ENCODE results near the gene MLIP. TPM values are rescaled to one million over a fixed set of nuclear protein-coding genes. Genes with fewer than 3 reads are reported as not detected.

Gene MLIP
- total and polyA plus RNA-seq, 4 donors = 2.0 to 6.0 (median 3.2) TPM

GRCh38 chr6:54103497-54103896 is 7.7 kb upstream of the MLIP start:
- TF ChIP-seq YY1 (IDR thresholded peaks at IDR 0.05) (no peak), FOXA1 (IDR thresholded peaks at IDR 0.05) (no peak), RXRA (IDR thresholded peaks at IDR 0.05) (no peak), GABPA (IDR thresholded peaks at IDR 0.05 in 1 of 2, conservative IDR thresholded peaks at IDR 0.05 in 1 of 2) (no peak), HNF4A (conservative IDR thresholded peaks at IDR 0.05) (no peak), ATF3 (IDR thresholded peaks at IDR 0.05) (no peak), SP1 (IDR thresholded peaks at IDR 0.05) (no peak), FOXA2 (IDR thresholded peaks at IDR 0.05) (no peak)
- TF ChIP-seq, protein P1, sequence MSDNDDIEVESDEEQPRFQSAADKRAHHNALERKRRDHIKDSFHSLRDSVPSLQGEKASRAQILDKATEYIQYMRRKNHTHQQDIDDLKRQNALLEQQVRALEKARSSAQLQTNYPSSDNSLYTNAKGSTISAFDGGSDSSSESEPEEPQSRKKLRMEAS (IDR thresholded peaks at IDR 0.05) = no peak
- H3K9ac ChIP-seq (ENCODE audit: low read depth in 1 of 2, low read length in 2 of 2) = no peak overlapping the region
- H3K9me3 ChIP-seq (ENCODE audit: control insufficient read depth in 4 of 4, low read length in 3 of 4) = no peaks in the 10 kb centered on the region
- H3K27ac ChIP-seq (ENCODE audit: low read depth in 1 of 2, low read length in 2 of 2) = no peak overlapping the region
- 78% methylated on average over 3 of the region's 3 CpGs for WGBS
- H3K27me3 ChIP-seq (ENCODE audit: control insufficient read depth in 4 of 4, insufficient read depth in 4 of 4, low read length in 3 of 4) = no peaks in the 10 kb centered on the region
- no peaks in the 10 kb centered on the region for H3K4me1 ChIP-seq (ENCODE audit: control insufficient read depth in 4 of 4, insufficient read depth in 4 of 4, low read length in 3 of 4)
- no peak for DNase-seq (ENCODE audit: low spot score)
- H3K36me3 ChIP-seq (ENCODE audit: control insufficient read depth in 4 of 4, insufficient read depth in 3 of 4, low read depth in 1 of 4, low read length in 3 of 4) = no peaks in the 10 kb centered on the region
- no peak overlapping the region for H3K4me3 ChIP-seq (ENCODE audit: low read depth in 1 of 3, low read length in 3 of 3)

- Histone ChIP-seq H3K4me3 (ENCODE audit: low read depth in 1 of 3, low read length in 3 of 3) (no peak overlapping the region), H3K27me3 (ENCODE audit: control insufficient read depth in 4 of 4, insufficient read depth in 4 of 4, low read length in 3 of 4) (no peaks in the 10 kb centered on the region), H3K9ac (ENCODE audit: low read depth in 1 of 2, low read length in 2 of 2) (no peak overlapping the region), H3K4me1 (ENCODE audit: control insufficient read depth in 4 of 4, insufficient read depth in 4 of 4, low read length in 3 of 4) (no peaks in the 10 kb centered on the region), H3K36me3 (ENCODE audit: control insufficient read depth in 4 of 4, insufficient read depth in 3 of 4, low read depth in 1 of 4, low read length in 3 of 4) (no peaks in the 10 kb centered on the region), H3K27ac (ENCODE audit: low read depth in 1 of 2, low read length in 2 of 2) (no peak overlapping the region), H3K9me3 (ENCODE audit: control insufficient read depth in 4 of 4, low read length in 3 of 4) (no peaks in the 10 kb centered on the region)
- TF ChIP-seq SP1 (IDR thresholded peaks at IDR 0.05) (no peak), TAF1 (conservative IDR thresholded peaks at IDR 0.05) (no peak), FOXA2 (IDR thresholded peaks at IDR 0.05) (no peak), RXRA (IDR thresholded peaks at IDR 0.05) (no peak), GABPA (IDR thresholded peaks at IDR 0.05 in 1 of 2, conservative IDR thresholded peaks at IDR 0.05 in 1 of 2) (no peak), FOXA1 (IDR thresholded peaks at IDR 0.05) (no peak)
- no peak for DNase-seq (ENCODE audit: low spot score)
Observed at GRCh38 chr6:54106727-54107126, 4.5 kb upstream of the MLIP start.

GRCh38 chr6:54107470-54108090 is 3.7 kb upstream of the MLIP start:
- Histone ChIP-seq H3K4me1 (ENCODE audit: control insufficient read depth in 4 of 4, insufficient read depth in 4 of 4, low read length in 3 of 4) (no peaks in the 10 kb centered on the region), H3K36me3 (ENCODE audit: control insufficient read depth in 4 of 4, insufficient read depth in 3 of 4, low read depth in 1 of 4, low read length in 3 of 4) (no peaks in the 10 kb centered on the region), H3K27me3 (ENCODE audit: control insufficient read depth in 4 of 4, insufficient read depth in 4 of 4, low read length in 3 of 4) (no peaks in the 10 kb centered on the region), H3K4me3 (ENCODE audit: low read depth in 1 of 3, low read length in 3 of 3) (no peak overlapping the region), H3K9ac (ENCODE audit: low read depth in 1 of 2, low read length in 2 of 2) (no peak overlapping the region), H3K27ac (ENCODE audit: low read depth in 1 of 2, low read length in 2 of 2) (no peak overlapping the region), H3K9me3 (ENCODE audit: control insufficient read depth in 4 of 4, low read length in 3 of 4) (no peaks in the 10 kb centered on the region)
- 80% methylated on average over 8 of the region's 8 CpGs for WGBS
- DNase-seq (ENCODE audit: low spot score) = no peak
- TF ChIP-seq RXRA (IDR thresholded peaks at IDR 0.05) = no peak
- no peak for TF ChIP-seq FOXA1 (IDR thresholded peaks at IDR 0.05)
- TF ChIP-seq ZBTB33 (IDR thresholded peaks at IDR 0.05) = no peak
- TF ChIP-seq TAF1 (conservative IDR thresholded peaks at IDR 0.05) = no peak
- TF ChIP-seq YY1 (IDR thresholded peaks at IDR 0.05) = no peak
- TF ChIP-seq JUND (IDR thresholded peaks at IDR 0.05) = no peak
- TF ChIP-seq, protein P1 (IDR thresholded peaks at IDR 0.05) = no peak
- no peak for TF ChIP-seq HNF4A (conservative IDR thresholded peaks at IDR 0.05)
- TF ChIP-seq EGR1 (IDR thresholded peaks at IDR 0.05; ENCODE audit: low read depth in 2 of 2) = no peak
- no peak for TF ChIP-seq NR2F2 (IDR thresholded peaks at IDR 0.05)
- no peak for TF ChIP-seq RAD21 (IDR thresholded peaks at IDR 0.05)
- TF ChIP-seq, protein P2, sequence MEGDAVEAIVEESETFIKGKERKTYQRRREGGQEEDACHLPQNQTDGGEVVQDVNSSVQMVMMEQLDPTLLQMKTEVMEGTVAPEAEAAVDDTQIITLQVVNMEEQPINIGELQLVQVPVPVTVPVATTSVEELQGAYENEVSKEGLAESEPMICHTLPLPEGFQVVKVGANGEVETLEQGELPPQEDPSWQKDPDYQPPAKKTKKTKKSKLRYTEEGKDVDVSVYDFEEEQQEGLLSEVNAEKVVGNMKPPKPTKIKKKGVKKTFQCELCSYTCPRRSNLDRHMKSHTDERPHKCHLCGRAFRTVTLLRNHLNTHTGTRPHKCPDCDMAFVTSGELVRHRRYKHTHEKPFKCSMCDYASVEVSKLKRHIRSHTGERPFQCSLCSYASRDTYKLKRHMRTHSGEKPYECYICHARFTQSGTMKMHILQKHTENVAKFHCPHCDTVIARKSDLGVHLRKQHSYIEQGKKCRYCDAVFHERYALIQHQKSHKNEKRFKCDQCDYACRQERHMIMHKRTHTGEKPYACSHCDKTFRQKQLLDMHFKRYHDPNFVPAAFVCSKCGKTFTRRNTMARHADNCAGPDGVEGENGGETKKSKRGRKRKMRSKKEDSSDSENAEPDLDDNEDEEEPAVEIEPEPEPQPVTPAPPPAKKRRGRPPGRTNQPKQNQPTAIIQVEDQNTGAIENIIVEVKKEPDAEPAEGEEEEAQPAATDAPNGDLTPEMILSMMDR (IDR thresholded peaks at IDR 0.05; ENCODE audit: low read depth, low read length, missing input control) = no peak
- TF ChIP-seq ATF3 (IDR thresholded peaks at IDR 0.05) = no peak
- TF ChIP-seq, protein P3, sequence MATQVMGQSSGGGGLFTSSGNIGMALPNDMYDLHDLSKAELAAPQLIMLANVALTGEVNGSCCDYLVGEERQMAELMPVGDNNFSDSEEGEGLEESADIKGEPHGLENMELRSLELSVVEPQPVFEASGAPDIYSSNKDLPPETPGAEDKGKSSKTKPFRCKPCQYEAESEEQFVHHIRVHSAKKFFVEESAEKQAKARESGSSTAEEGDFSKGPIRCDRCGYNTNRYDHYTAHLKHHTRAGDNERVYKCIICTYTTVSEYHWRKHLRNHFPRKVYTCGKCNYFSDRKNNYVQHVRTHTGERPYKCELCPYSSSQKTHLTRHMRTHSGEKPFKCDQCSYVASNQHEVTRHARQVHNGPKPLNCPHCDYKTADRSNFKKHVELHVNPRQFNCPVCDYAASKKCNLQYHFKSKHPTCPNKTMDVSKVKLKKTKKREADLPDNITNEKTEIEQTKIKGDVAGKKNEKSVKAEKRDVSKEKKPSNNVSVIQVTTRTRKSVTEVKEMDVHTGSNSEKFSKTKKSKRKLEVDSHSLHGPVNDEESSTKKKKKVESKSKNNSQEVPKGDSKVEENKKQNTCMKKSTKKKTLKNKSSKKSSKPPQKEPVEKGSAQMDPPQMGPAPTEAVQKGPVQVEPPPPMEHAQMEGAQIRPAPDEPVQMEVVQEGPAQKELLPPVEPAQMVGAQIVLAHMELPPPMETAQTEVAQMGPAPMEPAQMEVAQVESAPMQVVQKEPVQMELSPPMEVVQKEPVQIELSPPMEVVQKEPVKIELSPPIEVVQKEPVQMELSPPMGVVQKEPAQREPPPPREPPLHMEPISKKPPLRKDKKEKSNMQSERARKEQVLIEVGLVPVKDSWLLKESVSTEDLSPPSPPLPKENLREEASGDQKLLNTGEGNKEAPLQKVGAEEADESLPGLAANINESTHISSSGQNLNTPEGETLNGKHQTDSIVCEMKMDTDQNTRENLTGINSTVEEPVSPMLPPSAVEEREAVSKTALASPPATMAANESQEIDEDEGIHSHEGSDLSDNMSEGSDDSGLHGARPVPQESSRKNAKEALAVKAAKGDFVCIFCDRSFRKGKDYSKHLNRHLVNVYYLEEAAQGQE (IDR thresholded peaks at IDR 0.05) = no peak
- TF ChIP-seq SP1 (IDR thresholded peaks at IDR 0.05) = no peak
- no peak for TF ChIP-seq FOXA2 (IDR thresholded peaks at IDR 0.05)
- TF ChIP-seq HNF4G (IDR thresholded peaks at IDR 0.05) = no peak
- TF ChIP-seq GABPA (IDR thresholded peaks at IDR 0.05 in 1 of 2, conservative IDR thresholded peaks at IDR 0.05 in 1 of 2) = no peak
